MM.1S (cell line): ENCODE measurements around the gene CPD.
"Not testable (repeated sequence)": the region's sequence is repeated elsewhere in the genome, so short reads cannot be mapped to it uniquely, and the experiment has no call there.

Source experiments
- DNase-seq: peaks from one replicate; pipeline ENCODE4 v3.0.0-alpha.2; 2015
- H2AFZ ChIP-seq: fragments of 300-600 bp; sonication (generic); 2 replicates; pipeline ENCODE4 v1.6.0; 2016; ENCODE audit warnings: antibody characterized with exemption, low read length
- H3F3A ChIP-seq: fragments of 300-600 bp; sonication (generic); 2 replicates; pipeline ENCODE4 v1.6.1; 2016; ENCODE audit warnings: mild to moderate bottlenecking, antibody characterized with exemption, low read length, moderate library complexity, mixed read lengths; ENCODE audit not compliant: insufficient read depth
- H3K27ac ChIP-seq: fragments of 300-600 bp; sonication (generic); 2 replicates; pipeline ENCODE4 v1.5.1; 2016; ENCODE audit warnings: mild to moderate bottlenecking, low read length
- H3K27me3 ChIP-seq: fragments of 300-600 bp; sonication (generic); replicated peaks from 2 replicates; pipeline ENCODE4 v1.6.0; 2016; ENCODE audit warnings: low read length; ENCODE audit not compliant: insufficient read depth
- H3K36me3 ChIP-seq: fragments of 300-600 bp; sonication (generic); replicated peaks from 2 replicates; pipeline ENCODE4 v1.6.1; 2016; ENCODE audit warnings: mild to moderate bottlenecking, low read length, mixed read lengths; ENCODE audit not compliant: insufficient read depth
- H3K4me1 ChIP-seq: fragments of 300-600 bp; sonication (generic); 2 replicates; pipeline ENCODE4 v1.6.1; 2016; ENCODE audit warnings: low read length, mixed read lengths
- H3K4me2 ChIP-seq: fragments of 300-600 bp; sonication (generic); 2 replicates; pipeline ENCODE4 v1.6.0; 2016; ENCODE audit warnings: low read depth, low read length
- H3K4me3 ChIP-seq: fragments of 300-600 bp; sonication (generic); 2 replicates; pipeline ENCODE4 v1.5.1; 2016; ENCODE audit warnings: low read length, mixed read lengths
- H3K79me2 ChIP-seq: fragments of 300-600 bp; sonication (generic); 2 replicates; pipeline ENCODE4 v1.6.1; 2016; ENCODE audit warnings: mixed run types, low read length, mixed read lengths
- H3K9ac ChIP-seq: fragments of 300-600 bp; sonication (generic); 2 replicates; pipeline ENCODE4 v1.6.1; 2016; ENCODE audit warnings: low read length, mixed read lengths
- H3K9me2 ChIP-seq: fragments of 300-600 bp; sonication (generic); replicated peaks from 2 replicates; pipeline ENCODE4 v1.6.1; 2016; ENCODE audit warnings: mild to moderate bottlenecking, low read length, mixed read lengths; ENCODE audit not compliant: insufficient read depth
- H3K9me3 ChIP-seq: fragments of 300-600 bp; sonication (generic); replicated peaks from 2 replicates; pipeline ENCODE4 v1.6.1; 2016; ENCODE audit warnings: mild to moderate bottlenecking, low read length, mixed read lengths; ENCODE audit not compliant: insufficient read depth
- H4K20me1 ChIP-seq: fragments of 300-600 bp; sonication (generic); 2 replicates; pipeline ENCODE4 v1.6.1; 2016; ENCODE audit warnings: mild to moderate bottlenecking, low read length, moderate library complexity, mixed read lengths; ENCODE audit not compliant: insufficient read depth
- EZH2 ChIP-seq: fragments of 300-600 bp; sonication (generic); optimal IDR thresholded peaks from 2 replicates; pipeline ENCODE3; 2017; ENCODE audit warnings: low read depth, mild to moderate bottlenecking, antibody characterized with exemption, low read length, mixed read lengths
- EZH2phosphoT487 ChIP-seq: fragments of 300-600 bp; sonication (generic); IDR thresholded peaks from 2 replicates; pipeline ENCODE4 v1.6.1; 2018; ENCODE audit warnings: antibody characterized with exemption, low read length
- TF ChIP-seq, protein P1 (sequence below): fragments of 300-600 bp; sonication (generic); IDR thresholded peaks from 2 replicates; pipeline ENCODE4 v1.5.1; 2016; ENCODE audit warnings: antibody characterized with exemption, low read length, mixed read lengths

The CPD gene

DNA sequence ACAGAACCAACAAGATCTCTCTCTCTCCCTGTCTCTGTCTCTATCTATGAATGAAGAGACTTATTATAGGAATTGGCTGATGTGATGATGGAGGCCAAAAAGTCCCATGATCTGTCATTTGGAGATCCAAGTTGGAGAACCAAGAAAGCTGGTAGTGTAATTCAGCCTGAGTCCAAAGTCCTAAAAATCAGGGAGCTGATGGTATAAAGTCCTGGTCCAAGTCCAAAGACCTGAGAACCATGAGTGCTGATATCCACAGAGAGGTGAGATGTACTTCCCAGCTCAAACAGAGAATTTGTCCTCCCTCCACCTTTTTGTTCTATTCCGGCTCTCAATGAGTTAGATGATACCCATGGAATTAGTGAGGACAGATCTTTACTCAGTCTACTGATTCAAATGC lies 29.5 kb upstream of the CPD start:
- H3K4me2 ChIP-seq, result no peak overlapping the region
- H3K4me1 ChIP-seq, result no peaks in the 10 kb centered on the region
- H3F3A ChIP-seq, result no peaks in the 10 kb centered on the region
- no peaks in the 10 kb centered on the region for H4K20me1 ChIP-seq
- H3K9me3 ChIP-seq, result no peaks in the 10 kb centered on the region
- H3K27ac ChIP-seq, result no peak overlapping the region
- no peak overlapping the region for H2AFZ ChIP-seq
- H3K27me3 ChIP-seq, result no peaks in the 10 kb centered on the region
- H3K9ac ChIP-seq, result no peak overlapping the region
- no peak overlapping the region for H3K4me3 ChIP-seq
- TF ChIP-seq EZH2phosphoT487 (no peak), EZH2 (no peak)
- TF ChIP-seq, protein P1, sequence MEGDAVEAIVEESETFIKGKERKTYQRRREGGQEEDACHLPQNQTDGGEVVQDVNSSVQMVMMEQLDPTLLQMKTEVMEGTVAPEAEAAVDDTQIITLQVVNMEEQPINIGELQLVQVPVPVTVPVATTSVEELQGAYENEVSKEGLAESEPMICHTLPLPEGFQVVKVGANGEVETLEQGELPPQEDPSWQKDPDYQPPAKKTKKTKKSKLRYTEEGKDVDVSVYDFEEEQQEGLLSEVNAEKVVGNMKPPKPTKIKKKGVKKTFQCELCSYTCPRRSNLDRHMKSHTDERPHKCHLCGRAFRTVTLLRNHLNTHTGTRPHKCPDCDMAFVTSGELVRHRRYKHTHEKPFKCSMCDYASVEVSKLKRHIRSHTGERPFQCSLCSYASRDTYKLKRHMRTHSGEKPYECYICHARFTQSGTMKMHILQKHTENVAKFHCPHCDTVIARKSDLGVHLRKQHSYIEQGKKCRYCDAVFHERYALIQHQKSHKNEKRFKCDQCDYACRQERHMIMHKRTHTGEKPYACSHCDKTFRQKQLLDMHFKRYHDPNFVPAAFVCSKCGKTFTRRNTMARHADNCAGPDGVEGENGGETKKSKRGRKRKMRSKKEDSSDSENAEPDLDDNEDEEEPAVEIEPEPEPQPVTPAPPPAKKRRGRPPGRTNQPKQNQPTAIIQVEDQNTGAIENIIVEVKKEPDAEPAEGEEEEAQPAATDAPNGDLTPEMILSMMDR, result no peak
- H3K9me2 ChIP-seq, result no peaks in the 10 kb centered on the region
- H3K36me3 ChIP-seq, result no peaks in the 10 kb centered on the region
- DNase-seq, result no peak
- H3K79me2 ChIP-seq, result no peaks in the 10 kb centered on the region

DNA sequence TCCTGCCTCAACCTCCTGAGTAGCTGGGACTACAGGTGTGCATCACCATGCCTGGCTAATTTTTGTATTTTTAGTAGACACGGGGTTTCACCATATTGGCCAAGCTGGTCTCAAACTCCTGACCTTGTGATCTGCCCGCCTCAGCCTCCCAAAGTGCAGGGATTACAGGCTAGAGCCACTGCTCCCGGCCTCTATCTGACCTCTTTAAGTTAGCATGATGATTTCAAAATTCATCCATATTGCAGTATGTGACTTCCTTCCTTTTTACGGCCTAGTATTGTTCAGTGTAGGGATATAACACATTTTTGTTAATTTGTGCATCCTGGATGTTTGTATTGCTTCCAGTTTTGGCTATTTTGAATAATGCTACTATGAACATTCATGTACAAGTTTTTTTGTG lies 27.5 kb upstream of the CPD start:
- H3K36me3 ChIP-seq, H4K20me1 ChIP-seq: not testable (repeated sequence)

DNA sequence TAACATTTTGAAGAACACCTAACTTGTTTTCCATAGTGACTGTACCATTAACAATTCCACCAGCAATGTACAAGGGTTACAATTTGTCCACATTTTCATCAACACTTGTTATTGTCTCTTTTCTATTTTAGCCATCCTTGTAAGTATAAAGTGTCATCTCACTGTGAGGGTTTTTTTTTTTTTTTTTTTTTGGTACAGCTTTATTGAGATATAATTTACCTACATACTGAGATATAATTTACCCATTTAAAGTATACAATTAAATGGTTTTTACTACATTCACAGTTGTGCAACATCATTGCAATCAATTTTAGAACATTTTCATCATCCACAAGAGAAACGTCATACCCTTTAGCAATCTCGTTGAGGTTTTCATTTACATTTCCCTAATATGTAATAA lies 27.0 kb upstream of the CPD start:
- Histone ChIP-seq H3K9ac (no peak overlapping the region), H4K20me1 (no peaks in the 10 kb centered on the region), H3F3A (no peaks in the 10 kb centered on the region), H3K4me1 (no peaks in the 10 kb centered on the region), H3K9me2 (no peaks in the 10 kb centered on the region), H3K9me3 (no peaks in the 10 kb centered on the region), H3K79me2 (no peaks in the 10 kb centered on the region), H2AFZ (no peak overlapping the region), H3K27me3 (no peaks in the 10 kb centered on the region), H3K4me2 (no peak overlapping the region), H3K4me3 (no peak overlapping the region), H3K36me3 (no peaks in the 10 kb centered on the region), H3K27ac (no peak overlapping the region)
- no peak for TF ChIP-seq EZH2
- TF ChIP-seq, protein P1, result no peak
- no peak for TF ChIP-seq EZH2phosphoT487
- DNase-seq, result no peak

More for the DNA sequence above, 27.5 kb upstream of the CPD start:
- not testable (repeated sequence) for H3K4me2 ChIP-seq, H3K27me3 ChIP-seq, H3K4me3 ChIP-seq, H3K9me2 ChIP-seq, H3K79me2 ChIP-seq, H3K27ac ChIP-seq, H3K4me1 ChIP-seq, H3K9ac ChIP-seq, H3F3A ChIP-seq, DNase-seq, H3K9me3 ChIP-seq, H2AFZ ChIP-seq

DNA sequence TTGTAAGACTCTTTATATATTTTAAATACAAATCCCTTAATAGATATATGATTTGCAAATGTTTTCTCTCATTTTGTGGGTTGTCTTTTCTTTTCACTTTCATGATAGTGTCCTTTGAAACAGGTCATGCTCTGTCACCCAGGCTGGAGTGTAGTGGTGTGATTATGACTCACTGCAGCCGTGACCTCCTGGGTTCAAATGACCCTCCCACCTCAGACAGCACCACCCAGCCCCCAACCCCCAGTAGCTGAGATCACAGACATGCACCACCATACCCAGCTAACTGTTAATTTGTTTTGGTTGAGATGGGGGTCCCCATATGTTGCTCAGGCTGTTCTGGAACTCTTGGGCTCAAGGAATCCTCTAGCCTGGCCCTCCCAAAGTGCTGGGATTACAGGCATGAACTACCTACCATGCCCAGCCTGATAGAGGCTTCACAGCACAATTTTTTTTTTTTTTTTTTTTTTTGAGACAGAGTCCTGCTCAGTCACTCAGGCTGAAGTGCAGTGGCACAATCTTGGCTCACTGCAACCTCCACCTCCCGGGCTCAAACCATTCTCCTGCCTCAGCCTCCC lies 26.4 kb upstream of the CPD start:
- no peak overlapping the region for H3K4me2 ChIP-seq
- no peaks in the 10 kb centered on the region for H3K9me3 ChIP-seq
- no peak overlapping the region for H3K27ac ChIP-seq
- H3F3A ChIP-seq, result no peaks in the 10 kb centered on the region
- H3K27me3 ChIP-seq, result no peaks in the 10 kb centered on the region
- no peaks in the 10 kb centered on the region for H3K9me2 ChIP-seq
- H4K20me1 ChIP-seq, result no peaks in the 10 kb centered on the region
- H2AFZ ChIP-seq, result no peak overlapping the region
- no peaks in the 10 kb centered on the region for H3K4me1 ChIP-seq
- H3K4me3 ChIP-seq, result no peak overlapping the region
- H3K36me3 ChIP-seq, result no peaks in the 10 kb centered on the region
- H3K9ac ChIP-seq, result no peak overlapping the region
- no peak for TF ChIP-seq EZH2
- TF ChIP-seq, protein P1, result no peak
- no peak for DNase-seq
- no peaks in the 10 kb centered on the region for H3K79me2 ChIP-seq
